SIG-M5 (cell line): Measurements from ENCODE around the gene USF3.
A peak's percentile ranks its signal among the peaks of the same experiment; 100 is the strongest.

ENCODE experiments used
- DNase-seq: peaks from one replicate; lab custom pipeline; 2025; lab: John Stamatoyannopoulos, UW

The USF3 gene, protein sequence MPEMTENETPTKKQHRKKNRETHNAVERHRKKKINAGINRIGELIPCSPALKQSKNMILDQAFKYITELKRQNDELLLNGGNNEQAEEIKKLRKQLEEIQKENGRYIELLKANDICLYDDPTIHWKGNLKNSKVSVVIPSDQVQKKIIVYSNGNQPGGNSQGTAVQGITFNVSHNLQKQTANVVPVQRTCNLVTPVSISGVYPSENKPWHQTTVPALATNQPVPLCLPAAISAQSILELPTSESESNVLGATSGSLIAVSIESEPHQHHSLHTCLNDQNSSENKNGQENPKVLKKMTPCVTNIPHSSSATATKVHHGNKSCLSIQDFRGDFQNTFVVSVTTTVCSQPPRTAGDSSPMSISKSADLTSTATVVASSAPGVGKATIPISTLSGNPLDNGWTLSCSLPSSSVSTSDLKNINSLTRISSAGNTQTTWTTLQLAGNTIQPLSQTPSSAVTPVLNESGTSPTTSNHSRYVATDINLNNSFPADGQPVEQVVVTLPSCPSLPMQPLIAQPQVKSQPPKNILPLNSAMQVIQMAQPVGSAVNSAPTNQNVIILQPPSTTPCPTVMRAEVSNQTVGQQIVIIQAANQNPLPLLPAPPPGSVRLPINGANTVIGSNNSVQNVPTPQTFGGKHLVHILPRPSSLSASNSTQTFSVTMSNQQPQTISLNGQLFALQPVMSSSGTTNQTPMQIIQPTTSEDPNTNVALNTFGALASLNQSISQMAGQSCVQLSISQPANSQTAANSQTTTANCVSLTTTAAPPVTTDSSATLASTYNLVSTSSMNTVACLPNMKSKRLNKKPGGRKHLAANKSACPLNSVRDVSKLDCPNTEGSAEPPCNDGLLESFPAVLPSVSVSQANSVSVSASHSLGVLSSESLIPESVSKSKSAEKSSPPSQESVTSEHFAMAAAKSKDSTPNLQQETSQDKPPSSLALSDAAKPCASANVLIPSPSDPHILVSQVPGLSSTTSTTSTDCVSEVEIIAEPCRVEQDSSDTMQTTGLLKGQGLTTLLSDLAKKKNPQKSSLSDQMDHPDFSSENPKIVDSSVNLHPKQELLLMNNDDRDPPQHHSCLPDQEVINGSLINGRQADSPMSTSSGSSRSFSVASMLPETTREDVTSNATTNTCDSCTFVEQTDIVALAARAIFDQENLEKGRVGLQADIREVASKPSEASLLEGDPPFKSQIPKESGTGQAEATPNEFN (N-terminal part only)

DNA sequence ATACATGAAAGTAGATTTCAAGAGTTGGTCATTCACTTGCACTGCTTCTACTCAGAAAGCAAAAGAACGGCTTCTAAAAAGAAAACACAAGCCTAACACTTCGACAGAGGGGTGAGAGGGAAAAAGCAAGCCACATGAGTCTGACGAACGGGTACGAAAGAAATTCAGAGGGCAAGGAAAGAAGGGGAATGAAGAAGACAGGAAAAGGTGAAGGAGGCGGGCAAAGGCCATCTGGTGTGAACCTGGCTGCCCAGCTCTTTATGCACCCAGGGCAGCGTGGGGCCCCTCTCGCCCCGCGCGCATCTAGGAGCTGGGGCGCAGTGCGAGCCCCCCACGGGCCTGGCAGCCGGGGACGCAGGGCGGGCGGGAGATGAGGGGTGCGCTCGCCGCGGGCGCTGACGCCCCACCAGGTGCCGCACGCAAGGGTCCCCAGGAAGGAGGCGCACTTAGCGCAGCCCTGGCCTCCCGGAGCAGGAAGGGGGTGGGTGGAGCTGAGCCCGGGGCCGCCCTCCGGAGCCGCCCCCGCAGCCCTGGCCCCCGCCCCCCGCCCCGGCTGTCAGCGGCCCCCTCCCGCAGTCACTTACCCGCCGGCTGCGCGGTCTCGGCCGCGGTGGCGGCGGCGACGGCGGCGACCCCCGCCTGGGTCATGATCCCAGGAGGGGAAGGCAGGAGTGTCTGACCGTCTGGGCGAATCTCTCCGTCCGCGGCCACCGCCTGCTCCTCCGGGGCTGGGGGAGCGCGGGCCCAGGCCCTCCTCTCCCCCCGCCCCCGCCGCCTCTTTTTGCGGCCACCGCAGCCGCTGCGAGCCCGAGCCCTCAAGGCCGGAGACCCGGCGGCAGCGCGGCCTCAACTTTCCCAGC, at the start of gene USF3:
USF3 (minus strand) TSS at position 857 of the 860 bp plus-strand sequence. CDS start 21,764 bp downstream, outside the sequence.
- no peak for DNase-seq

DNA sequence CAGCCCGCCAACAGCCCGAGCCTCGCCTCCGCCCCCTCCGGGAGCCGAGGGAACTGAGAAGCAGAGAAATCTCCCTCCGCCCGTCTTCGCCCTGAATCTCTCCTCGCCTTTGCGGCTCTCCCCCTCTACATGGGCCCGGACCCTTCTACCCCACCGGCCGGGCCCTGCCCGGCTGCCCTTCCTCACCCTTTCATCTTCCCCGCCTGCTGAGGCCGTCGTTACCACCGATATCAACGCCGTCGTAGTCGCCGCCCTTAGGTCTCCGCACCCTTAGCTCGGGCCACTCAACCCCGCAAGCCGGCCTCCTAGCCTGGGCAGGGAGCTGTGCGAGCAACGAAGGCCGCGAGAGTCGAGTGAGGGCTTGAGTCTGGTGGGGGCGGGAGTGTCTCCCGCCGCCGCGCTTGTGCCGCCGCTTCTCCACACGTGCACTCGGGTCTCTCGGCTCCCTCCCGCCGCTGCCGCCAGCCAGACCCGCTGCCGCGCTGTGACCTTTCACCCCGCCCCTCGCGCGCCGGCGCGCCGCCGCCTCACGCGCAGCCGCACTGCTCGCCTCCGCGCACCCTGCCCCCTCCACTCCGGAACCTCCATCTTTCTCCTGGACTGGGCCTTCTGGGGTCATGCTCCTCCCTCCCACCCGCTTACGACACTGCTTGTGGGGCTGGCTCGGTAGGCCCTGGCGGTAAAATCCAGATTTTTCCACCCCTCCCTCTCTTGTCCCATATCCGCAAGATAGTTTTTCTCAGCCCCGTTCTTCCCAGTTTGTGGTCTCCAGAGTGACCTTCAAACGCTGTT, 49.5 kb upstream of the USF3 start, which contains the start of gene NAA50:
NAA50 (minus strand) TSS at position 494 of the 792 bp plus-strand sequence; CDS start at position 194, 300 bp downstream.
- DNase-seq: peak; percentile 53

DNA sequence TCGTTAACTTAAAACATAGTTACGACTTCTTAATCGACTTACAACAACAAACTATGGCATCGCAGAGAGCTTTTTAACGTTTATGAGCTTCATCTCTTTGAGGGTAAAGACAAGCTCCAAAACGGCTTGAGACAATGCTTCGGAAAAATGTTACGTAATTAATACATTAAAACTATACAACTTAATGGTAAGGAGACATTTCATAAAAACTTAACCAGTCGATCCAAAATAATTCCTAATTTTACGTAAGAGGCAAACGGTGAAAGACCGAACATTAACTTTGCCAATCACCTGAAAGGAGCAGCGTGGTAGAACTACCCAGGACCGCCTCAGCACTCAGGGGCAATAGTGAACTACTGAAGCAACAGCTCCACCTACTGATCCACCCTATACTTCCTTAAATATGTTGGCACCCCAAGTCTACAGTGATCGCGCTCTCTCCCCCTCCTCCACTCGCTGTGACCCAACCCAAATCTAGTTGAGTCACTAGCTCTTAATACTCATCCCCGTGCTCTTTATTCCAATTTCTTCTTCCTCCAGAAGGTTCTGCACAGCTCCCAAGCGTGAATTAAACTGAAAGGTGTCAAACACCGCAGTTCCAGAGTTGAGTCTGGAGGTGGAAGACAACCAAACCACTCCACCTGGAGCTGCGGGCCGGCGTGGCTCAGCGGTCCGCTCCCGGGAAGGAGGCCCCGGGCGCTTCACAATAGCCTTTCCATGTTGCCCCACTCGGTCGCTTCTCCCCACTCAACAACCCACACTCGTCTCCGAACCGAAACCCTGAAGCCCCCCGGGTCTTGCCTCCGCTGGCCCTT, 48.7 kb upstream of the USF3 start:
- DNase-seq: peak; percentile 93

DNA sequence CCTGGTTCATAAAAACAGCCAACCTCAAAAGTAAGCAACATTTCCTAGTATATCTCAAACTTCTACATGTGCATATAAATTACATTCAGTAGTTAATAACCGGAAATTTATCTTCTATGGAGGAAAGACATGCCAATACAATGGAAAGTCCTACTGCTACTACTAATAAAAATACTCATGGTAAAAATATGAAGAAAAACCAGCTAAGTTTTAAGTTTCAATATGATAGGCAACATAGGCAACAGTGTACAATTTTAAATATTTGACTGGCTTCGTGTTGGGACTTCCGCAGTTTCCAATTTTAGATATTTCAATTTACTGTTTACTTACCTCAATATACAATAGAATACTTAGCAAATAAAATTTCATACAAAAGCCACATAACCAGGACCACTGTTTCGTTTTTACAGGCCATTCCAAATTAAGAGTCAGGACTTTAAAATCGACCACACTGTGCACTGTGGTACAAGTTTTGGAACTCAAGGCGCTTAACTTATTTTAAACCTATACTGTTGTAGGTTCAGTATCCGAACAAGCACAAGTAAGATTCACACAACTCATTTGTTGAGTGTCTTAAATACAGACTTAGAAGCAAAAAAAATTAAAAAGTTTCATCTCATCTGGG, 46.7 kb upstream of the USF3 start:
- no peak for DNase-seq

DNA sequence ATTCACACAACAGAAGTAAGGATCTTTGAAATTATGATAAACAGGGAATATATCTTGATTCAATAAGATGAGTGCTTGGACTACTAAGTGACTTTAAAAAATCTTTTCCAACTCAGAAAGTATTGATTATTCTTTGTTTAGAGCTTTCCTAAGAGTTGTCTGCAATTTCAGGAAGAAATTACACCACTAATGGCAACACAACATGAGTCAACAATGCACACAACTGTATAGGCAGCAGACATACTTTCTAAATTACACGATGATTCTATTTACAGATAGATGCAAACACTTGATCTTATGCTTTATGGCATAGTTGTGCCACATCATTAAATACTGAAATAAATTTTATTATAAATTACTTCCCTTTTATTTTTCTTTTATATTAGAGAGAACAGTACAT, 45.2 kb upstream of the USF3 start:
- DNase-seq: no peak

DNA sequence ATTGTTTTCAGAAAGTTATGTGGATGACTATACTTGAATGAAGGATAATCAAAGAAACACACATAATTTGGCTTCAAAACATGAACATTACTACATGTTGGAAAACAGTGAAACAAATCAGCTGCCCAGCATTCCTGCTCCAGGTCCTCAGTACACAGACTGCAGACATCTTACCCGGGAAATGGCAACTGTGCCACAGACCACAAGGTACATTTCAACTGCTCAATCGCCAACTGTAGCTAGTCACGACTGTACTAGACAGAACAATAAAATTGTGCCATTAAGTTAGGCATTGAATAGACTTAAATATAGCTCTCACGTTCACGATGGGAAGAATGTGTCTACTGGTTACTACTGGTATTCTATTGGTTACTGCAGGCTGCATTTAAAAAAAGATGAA, 44.6 kb upstream of the USF3 start:
- no peak for DNase-seq

DNA sequence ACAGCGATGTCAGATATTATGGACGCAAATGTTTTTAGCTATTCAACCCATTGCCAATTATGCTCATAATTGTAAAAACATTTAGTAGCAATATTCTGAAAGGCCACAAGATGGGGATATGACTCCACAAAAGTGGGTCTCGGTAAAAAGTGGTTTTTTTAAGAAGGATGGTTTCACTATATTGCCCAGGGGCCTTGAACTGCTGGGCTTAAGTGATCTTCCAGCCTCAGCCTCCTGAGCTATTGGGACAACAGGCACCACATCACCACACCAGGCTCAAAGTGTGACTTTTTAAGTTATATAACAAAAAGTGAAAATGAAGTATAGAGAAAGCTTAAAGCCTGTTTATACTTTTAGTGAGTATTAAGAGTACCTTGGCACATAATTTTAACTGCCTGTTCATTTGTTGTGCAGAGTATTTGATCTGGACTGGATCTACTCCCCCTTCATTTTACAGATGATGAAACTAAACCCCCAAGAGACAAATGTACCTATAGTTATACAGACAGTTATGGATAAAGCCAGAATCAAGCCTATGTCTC, 40.2 kb upstream of the USF3 start:
- DNase-seq: no peak

DNA sequence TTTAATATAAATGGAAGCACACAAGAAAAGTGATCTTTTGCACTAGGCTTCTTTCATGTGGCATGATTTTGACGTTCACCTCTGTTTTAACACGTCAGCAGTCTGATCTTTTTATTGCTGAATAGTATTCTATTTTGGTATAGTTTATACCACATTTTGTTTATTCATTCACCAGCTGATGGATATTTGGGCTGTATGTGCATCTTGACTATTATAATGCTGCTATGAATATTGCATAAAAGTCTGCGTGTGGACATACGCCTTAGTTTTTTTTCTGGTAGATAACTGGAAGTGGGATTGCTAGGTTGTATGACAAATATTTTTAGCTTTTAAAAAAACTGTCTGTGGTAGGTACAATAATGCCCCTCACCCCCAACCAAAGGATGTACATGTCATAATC, 35.3 kb upstream of the USF3 start:
- DNase-seq: no peak

DNA sequence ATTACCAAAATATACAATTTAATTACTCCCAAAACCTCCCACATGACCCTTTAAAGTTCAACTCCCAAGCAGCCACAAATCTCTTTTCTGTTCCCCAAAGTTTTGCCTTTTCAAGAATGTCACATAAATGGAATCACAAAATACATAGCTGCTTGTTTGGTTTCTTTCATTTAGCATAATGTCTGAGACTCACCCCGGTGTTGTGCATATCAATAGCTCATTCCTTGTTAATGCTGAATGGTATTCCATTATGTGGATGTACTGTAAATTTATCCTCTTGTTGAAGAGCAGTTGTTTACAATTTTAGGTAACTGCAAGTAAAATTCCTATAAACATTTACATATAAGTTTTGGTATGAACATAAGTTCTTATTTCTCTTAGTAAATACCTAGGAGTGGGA, 34.1 kb upstream of the USF3 start:
- no peak for DNase-seq

DNA sequence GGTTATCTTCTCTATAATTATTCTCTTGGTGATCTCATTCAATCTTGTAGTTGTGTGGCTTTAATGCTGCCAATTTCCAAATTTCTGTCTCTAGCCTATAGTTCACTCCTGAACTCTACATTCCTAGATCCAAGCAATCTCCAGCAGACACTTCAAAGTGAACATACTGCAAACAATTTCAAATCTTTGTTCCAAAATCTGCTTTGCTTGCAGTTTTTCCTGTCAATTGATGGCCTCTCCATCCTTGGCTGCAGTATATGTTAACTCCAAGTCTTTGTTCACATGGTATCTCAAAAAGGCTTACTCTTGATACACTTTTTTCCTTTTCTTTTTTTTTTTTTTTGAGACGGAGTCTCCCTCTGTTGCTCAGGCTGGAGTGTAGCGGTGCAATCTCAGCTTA, 32.2 kb upstream of the USF3 start:
- no peak for DNase-seq

DNA sequence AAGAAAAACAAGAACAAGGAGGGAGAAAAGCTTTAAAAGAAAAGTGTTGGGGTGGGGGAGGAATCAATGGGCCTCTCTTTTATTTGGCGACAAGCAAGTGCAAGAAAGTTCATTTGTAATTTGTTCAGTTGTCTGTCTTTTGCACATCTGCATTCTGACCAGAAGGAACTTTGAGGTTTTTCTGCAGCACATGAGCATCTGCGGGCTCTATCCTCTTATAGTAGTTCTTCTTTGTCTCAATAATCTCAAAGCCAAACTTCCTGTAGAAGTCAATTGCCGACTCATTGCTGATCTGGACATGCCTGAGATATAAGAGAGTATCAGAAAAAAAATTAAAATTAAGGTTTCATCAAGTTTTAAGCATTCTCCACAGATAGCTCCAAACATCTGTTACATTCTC, 25.2 kb upstream of the USF3 start:
- DNase-seq: no peak

DNA sequence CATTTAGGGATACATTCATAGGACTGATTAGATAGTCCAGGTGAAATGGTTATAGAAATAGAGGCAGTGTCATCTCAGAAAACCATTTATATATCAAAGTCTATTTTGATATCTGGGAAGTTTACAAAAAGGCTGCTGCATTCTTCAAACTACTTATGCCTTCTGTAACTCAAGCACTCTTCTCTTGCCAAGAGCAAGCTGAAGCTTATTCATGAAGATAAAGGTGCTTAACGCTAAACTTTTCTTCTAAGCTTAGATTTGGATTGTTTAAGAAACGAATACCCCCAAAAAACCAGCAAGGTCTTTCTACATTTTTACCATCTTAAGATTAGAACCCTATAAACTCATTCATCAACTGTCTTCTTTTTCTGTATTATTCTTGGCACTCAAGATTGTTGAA, 23.3 kb upstream of the USF3 start:
- no peak for DNase-seq

DNA sequence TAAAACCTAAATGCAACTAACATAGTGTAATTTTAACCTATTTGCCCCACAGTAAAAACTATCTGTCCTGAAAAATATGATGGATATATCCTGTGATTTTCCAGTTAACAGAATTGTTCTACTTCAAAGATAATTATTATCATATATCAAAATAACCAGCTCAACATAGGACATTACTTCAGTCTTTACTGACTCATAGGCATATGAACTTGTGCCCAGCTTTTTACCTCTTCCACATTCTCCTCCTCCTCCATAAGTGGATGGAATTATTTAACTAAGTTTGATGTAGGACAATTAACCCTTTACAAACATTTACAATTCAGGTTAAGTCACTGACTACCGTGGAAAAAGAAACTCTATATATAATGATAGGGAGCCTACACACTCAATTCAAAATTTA, 22.9 kb upstream of the USF3 start:
- DNase-seq: no peak

DNA sequence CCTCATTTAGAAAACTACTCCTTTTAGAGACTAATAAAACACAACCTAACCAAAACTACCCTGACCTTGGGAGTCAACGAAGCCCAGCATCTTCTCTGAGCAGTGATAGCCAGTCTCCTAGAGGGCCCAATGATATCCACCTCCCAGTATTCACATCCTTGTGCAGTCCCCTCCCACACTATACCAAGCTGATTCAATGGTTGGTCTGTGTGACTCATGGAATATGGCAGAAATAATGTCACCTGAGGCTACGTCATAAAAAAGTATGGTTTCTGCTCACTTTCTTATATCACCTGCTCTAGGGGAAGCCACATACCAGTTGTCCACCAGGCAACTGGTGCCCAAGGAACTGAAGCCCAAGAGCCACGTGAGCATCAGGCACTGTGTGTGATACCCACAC, 21.4 kb upstream of the USF3 start:
- DNase-seq: no peak

DNA sequence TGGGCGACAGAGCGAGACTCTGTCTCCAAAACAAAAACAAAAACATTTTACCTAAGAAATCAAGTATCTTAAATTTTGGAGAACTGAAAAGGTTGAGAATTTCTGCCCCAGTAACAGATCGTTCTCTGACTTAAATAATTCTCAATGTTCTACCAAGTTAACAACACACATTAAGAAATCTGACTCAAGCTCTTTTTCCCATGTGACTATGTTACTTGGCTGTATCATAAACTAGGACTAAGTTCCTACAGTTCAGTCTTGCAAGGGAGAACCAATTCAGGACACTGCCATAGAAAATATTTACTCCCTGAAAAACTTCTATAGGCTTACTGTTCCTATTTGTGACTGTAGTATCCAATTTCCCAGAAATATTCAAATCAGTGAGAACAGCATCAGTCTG, 20.9 kb upstream of the USF3 start:
- no peak for DNase-seq

DNA sequence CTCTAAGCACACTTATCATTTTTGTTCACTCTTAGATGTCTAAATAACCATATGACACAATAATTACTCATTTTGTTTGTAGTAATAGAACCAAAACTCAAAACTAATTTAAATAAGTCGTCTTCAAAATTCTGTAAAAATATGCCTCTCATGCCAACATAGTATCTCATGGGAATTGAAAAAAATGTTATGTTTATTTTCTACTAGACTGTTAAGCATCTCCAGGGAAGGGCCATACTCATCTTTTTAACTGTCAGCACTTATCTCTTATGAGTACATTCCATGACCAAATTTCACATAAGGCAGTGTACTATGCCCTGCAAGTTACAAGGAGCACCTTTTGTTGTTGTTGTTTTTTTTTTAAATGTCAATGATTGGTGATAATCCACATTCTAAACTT, 18.3 kb upstream of the USF3 start:
- no peak for DNase-seq

DNA sequence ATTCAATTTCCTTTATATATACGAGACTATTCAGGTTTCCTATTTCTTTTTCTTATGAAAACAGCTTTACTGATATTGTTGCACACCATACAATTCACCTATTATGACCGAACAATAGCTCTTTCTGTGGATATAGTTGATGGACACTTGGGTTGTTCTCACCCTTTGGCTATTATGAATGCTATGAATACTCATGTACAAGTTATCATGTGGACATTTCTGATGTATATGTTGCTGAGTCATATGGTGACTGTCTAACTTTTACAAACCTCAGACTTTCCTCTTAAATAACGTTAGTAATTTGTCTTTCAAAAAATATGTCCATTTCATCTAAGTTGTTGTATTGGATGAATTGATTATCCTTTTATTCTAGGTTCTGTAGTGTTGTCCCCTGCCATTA, 15.7 kb upstream of the USF3 start:
- no peak for DNase-seq

DNA sequence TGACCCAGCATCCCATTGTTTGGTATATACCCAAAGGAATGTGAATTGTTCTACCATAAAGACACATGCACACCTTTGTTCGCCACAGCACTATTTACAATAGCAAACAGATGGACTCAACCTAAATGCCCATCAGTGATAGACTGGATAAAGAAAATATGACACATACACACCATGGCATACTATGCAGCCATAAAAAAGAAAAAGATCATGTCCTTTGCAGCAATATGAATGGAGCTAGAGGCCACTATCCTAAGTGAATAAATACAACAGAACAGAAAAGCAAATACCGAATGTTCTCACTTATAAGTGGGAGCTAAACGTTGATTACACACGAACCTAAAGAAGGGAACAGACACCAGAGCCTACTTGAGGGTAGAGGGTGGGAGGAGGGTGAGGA, 11.4 kb upstream of the USF3 start:
- no peak for DNase-seq

DNA sequence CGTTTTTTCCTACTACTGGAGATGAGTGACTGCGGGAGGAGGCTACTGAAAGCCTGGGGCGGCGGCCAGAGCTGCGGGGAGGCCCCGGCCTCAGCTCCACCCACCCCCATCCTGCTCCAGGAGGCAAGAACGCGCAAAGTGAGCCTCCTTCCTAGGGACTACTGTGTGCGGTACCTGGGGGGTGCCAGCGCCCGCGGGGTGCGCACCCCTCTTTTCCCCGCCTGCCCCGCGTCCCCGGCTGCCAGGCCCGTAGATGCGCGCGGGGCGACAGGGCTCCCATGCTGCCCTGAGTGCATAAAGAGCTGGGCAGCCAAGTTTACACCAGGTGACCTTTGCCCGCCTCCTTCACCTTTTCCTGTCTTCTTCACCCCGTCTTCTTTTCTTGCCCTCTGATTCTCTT, 2.5 kb upstream of the USF3 start:
- no peak for DNase-seq
